Calu3 (cell line): ENCODE results near the gene IQSEC3. TPM values are rescaled to one million over a fixed set of nuclear protein-coding genes. Genes with fewer than 3 reads are reported as not detected.
"Not testable (repeated sequence)": the region's sequence is repeated elsewhere in the genome, so short reads cannot be mapped to it uniquely, and the experiment has no call there.

ENCODE experiments used
- BruUV-seq: library from RNA; stranded (reverse); fragments of 400-500 nt; replicated peaks from 2 replicates; lab custom pipeline; 2021; lab: Mats Ljungman, UMichigan
- CTCF ChIA-PET: fragments of 300-600 bp; sonication (Branson Sonifier 250); formaldehyde crosslinking; loops from one replicate; lab custom pipeline; 2022; ENCODE audit warnings: antibody characterized with exemption; lab: Charles Lee
- DNase-seq: peaks from one replicate; pipeline ENCODE4 v3.0.0; 2022
- H3K27ac Mint-ChIP-seq: one replicate; pipeline ENCODE4 v1.8.0; 2022; ENCODE audit warnings: mixed read lengths; ENCODE audit not compliant: unreplicated experiment
- H3K27me3 Mint-ChIP-seq: one replicate; pipeline ENCODE4 v1.8.0; 2022; ENCODE audit warnings: mixed read lengths; ENCODE audit not compliant: unreplicated experiment
- H3K36me3 Mint-ChIP-seq: one replicate; pipeline ENCODE4 v1.8.0; 2022; ENCODE audit warnings: mild to moderate bottlenecking, moderate library complexity, mixed read lengths; ENCODE audit not compliant: insufficient read depth, unreplicated experiment
- H3K4me1 Mint-ChIP-seq: one replicate; pipeline ENCODE4 v1.8.0; 2022; ENCODE audit warnings: mild to moderate bottlenecking, low read depth, mixed read lengths; ENCODE audit not compliant: unreplicated experiment
- H3K4me3 Mint-ChIP-seq: one replicate; pipeline ENCODE4 v1.8.0; 2022; ENCODE audit warnings: mild to moderate bottlenecking, low read depth, moderate library complexity, mixed read lengths; ENCODE audit not compliant: unreplicated experiment
- H3K9me3 Mint-ChIP-seq: one replicate; pipeline ENCODE4 v1.8.0; 2022; ENCODE audit warnings: low read depth, mixed read lengths; ENCODE audit not compliant: unreplicated experiment
- intact Hi-C: fragments of 100-400 bp; cut with micrococcal nuclease; formaldehyde crosslinking; loops from one replicate; pipeline ENCODE4 v1.10.0; 2022; ENCODE audit not compliant: unreplicated experiment
- total RNA-seq: library from RNA; stranded (reverse); gene quantifications from 2 replicates; pipeline ENCODE4 v1.2.3, GENCODE V29; 2022
- TF ChIP-seq, protein P1 (sequence below): fragments of 200-600 bp; IDR thresholded peaks from one replicate; pipeline ENCODE4 v1.8.0; 2022; ENCODE audit warnings: antibody characterized with exemption; ENCODE audit not compliant: unreplicated experiment

IQSEC3 gene
- total RNA-seq, 1 experiment from 2014 or later = not detected

DNA sequence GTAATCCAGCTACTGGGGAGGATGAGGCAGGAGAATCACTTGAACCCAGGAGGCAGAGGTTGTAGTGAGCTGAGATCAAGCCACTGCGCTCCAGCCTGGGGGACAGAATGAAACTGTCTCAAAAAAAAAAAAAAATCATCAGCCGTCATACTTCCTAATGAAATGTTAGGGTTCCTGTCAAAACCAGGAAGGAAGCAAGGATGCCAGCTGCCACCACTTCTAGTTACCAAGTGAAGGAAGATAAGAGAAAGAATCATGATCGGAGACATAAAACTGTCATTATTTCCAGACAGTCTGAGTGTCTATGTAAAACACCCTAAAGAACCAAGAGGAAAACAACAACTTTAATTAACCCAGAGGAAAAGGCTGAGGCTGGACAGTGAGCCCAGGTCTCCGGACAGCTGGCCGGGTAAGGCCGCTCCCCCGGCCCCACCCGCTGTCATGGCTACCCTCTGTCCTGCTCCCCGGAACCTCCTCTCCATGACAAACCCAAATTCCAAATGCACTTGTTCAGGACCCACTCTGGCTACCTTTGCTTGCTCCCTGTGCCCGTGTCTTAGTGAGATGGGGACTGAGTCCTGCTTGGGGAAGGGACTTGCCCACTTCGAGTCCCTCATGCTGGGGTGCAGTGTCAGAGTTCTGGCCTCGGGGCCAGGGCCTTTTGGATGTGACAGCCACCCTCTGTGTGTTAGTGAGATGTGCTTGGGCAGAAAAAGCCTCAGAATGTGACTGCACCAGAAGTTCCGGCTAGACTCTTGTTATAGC lies 118.4 kb downstream of the IQSEC3 start:
- TF ChIP-seq, protein P1, sequence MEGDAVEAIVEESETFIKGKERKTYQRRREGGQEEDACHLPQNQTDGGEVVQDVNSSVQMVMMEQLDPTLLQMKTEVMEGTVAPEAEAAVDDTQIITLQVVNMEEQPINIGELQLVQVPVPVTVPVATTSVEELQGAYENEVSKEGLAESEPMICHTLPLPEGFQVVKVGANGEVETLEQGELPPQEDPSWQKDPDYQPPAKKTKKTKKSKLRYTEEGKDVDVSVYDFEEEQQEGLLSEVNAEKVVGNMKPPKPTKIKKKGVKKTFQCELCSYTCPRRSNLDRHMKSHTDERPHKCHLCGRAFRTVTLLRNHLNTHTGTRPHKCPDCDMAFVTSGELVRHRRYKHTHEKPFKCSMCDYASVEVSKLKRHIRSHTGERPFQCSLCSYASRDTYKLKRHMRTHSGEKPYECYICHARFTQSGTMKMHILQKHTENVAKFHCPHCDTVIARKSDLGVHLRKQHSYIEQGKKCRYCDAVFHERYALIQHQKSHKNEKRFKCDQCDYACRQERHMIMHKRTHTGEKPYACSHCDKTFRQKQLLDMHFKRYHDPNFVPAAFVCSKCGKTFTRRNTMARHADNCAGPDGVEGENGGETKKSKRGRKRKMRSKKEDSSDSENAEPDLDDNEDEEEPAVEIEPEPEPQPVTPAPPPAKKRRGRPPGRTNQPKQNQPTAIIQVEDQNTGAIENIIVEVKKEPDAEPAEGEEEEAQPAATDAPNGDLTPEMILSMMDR = no peak
- CTCF ChIA-PET = no interaction called here
- DNase-seq = no peak
- H3K9me3 Mint-ChIP-seq = no peaks in the 10 kb centered on the region
- H3K27ac Mint-ChIP-seq = no peak overlapping the region
- peaks cover 9% of the 10 kb centered on the region for H3K4me1 Mint-ChIP-seq
- H3K36me3 Mint-ChIP-seq = no peaks in the 10 kb centered on the region
- intact Hi-C loops = no loop called here
- no TSS peak for BruUV-seq
- H3K4me3 Mint-ChIP-seq = no peak overlapping the region
- H3K27me3 Mint-ChIP-seq = peaks cover 37% of the 10 kb centered on the region

DNA sequence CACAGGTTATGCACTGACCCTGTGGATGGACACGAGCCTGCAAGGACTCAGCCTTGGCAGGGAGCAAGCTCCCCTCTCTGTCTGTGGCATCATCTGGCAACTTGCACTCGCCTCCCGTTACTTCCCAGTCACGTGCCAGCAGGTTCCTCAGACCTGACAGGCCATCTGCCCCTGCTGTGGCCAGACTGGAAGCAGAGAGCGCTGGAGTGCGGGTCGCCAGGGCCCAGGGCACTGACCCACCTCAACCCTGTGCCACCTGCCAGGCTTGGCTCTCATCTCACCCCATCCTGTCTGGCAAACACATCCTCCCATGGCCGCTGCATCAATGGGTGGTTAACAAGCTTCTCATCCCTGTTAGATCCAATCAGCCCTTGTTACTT lies 119.0 kb downstream of the IQSEC3 start:
- TF ChIP-seq, protein P1 = no peak
- DNase-seq = no peak
- peaks cover 43% of the 10 kb centered on the region for H3K27me3 Mint-ChIP-seq
- H3K4me3 Mint-ChIP-seq = no peak overlapping the region
- intact Hi-C loops = no loop called here
- CTCF ChIA-PET = interaction anchor here (0.6 kb wide), 1 partner anchor 48 kb away, joined by 4 read pairs; no protein-coding TSS in a partner anchor
- no peaks in the 10 kb centered on the region for H3K9me3 Mint-ChIP-seq
- no TSS peak for BruUV-seq
- no peak overlapping the region for H3K27ac Mint-ChIP-seq
- H3K36me3 Mint-ChIP-seq = no peaks in the 10 kb centered on the region
- peaks cover 9% of the 10 kb centered on the region for H3K4me1 Mint-ChIP-seq

DNA sequence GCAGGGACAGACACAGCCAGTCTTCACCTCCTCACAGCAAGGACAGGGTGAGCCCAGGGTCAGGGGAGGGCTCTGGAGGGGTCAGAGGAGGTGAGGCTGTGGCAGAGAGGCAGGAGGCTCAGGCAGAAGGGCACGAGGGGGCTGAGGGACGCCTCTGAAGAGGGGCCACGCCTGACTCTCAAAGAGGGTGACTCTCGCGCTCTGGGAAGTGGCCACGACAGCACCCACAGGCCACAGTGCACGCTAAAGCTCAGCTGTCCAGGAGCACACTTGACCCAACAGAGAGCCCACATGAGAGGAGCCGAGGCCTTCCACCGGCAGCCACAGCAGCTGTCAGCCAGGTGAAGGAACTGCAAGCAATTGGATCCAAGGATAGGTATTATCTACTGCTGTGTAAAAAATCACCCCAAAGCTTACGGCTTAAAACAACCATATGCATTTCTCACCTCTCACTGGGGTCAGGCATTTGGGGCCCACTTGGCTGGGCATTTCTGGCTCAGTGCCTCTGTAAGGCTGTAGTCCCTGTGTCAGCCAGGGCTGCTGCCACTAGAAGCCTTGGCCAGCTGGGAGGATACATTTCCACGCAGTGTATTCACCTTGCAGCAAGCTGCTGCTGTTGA lies 119.5 kb downstream of the IQSEC3 start:
- Mint-ChIP-seq H3K9me3 (no peaks in the 10 kb centered on the region), H3K27ac (no peak overlapping the region), H3K4me1 (peaks cover 9% of the 10 kb centered on the region), H3K27me3 (peaks cover 48% of the 10 kb centered on the region), H3K36me3 (no peaks in the 10 kb centered on the region), H3K4me3 (no peak overlapping the region)
- CTCF ChIA-PET = interaction anchor here (0.6 kb wide), 1 partner anchor 49 kb away, joined by 4 read pairs; no protein-coding TSS in a partner anchor
- TF ChIP-seq, protein P1 = no peak
- intact Hi-C loops = no loop called here
- no peak for DNase-seq
- no TSS peak for BruUV-seq

DNA sequence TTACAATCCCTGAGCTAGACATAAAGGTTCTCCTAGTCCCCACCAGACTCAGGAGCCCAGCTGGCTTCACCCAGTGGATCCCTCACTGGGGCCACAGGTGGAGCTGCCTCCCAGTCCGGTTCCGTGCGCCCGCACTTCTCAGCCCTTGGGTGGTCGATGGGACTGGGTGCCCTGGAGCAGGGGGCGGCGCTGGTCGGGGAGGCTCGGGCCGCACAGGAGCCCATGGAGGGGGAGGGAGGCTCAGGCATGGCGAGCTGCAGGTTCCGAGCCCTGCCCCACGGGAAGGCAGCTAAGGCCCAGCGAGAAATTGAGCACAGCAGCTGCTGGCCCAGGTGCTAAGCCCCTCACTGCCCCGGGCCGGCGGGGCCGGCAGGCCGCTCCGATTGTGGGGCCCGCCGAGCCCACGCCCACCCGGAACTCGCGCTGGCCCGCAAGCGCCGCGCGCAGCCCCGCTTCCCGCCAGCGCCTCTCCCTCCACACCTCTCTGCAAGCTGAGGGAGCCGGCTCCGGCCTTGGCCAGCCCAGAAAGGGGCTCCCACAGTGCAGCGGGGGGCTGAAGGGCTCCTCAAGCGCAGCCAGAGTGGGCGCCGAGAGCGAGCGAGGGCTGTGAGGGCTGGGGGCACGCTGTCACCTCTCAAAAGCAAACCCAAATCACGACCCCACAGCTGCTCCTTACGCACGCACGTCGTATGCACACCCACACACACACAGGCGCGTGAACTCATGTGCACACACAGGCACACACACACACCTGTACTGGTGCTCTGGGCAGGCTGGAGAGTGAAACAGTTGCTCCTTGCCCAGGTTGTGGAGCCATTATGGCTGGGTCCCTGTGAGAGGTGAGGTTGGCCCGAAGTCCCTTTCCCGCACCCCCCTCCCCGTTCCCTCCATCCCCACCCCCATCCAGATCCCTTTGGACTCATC lies 121.7 kb downstream of the IQSEC3 start:
- BruUV-seq, H3K27ac Mint-ChIP-seq, DNase-seq, H3K4me1 Mint-ChIP-seq, intact Hi-C loops, CTCF ChIA-PET, H3K9me3 Mint-ChIP-seq, H3K36me3 Mint-ChIP-seq: not testable (repeated sequence)
- Mint-ChIP-seq H3K27me3 (peaks cover 69% of the 10 kb centered on the region), H3K4me3 (peak overlapping the region; percentile 57)
